ENCODE measurements around the gene FKBP1B.
"Not testable (repeated sequence)": the region's sequence is repeated elsewhere in the genome, so short reads cannot be mapped to it uniquely, and the experiment has no call there.

FKBP1B gene

DNA sequence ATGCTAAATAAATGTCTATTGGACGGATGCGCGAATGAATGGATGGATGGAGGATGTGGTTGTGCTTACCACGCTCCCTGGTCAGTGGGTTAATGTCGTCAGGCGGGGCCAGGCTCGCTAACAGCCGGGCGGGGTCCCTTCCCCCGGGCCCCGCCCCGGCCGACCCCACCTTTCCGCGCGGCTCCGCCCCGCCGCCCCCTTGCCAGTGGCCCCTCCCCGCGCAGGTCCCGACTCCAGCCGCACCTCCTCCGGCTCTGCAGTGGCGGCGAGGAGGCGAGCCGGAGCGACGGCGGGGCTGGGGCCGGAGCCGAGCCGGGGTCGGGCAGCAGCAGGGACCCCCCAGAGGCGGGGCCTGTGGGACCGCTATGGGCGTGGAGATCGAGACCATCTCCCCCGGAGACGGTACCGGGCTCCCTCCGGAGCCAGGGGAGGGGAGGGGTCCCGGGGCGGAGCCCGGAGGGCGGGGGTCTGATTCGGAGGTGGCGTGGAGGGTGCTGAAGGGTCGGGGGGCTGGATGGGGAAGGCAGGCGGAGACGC, at the start of gene FKBP1B:
Gene FKBP1B, plus strand, starts transcription at position 257 of the 537 bp plus-strand sequence. Its CDS starts 109 bp downstream, at position 366.
- no peak for DNase-seq (ENCODE audit: low read depth)

GRCh38 chr2:24007693-24008092, 41.8 kb upstream of the FKBP1B start:
- no peak for DNase-seq (ENCODE audit: low read depth)

DNA sequence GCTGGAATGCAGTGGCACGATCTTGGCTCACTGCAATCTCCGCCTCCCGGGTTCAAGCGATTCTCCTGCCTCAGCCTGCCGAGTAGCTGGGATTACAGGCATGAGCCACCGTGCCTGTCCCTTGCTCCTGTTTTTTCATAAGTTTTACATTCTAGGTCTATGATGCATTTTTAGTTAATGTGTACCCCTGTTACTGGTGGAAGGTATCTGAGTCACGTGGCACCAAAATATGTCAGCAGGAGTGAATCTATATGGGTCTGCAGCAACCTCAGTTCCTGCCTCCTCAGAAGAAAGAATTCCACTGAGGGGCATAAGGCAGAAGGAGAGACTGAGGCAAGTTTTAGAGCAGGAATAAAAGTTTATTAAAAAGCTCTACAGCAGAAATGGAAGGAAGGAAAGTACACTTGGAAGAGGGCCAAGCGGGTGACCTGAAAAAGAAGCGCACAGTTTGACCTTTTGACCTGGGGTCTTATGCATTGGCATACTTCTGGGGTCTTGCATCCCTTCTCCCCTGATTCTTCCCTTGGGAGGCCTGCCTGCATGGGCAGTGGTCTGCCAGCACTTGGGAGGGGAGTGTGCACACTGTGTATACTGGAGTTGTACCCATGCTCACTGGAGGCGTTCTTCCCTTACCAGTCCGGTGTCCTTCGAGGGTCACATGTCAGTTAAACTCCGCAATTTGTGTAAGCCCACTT, 40.7 kb upstream of the FKBP1B start:
- DNase-seq (ENCODE audit: low read depth), result no peak

GRCh38 chr2:24009367-24009679, 40.2 kb upstream of the FKBP1B start:
- DNase-seq (ENCODE audit: low read depth), result no peak

GRCh38 chr2:24009680-24010476, 39.7 kb upstream of the FKBP1B start, which contains the start of gene MFSD2B:
MFSD2B (plus strand) TSS chr2:24010085; CDS start chr2:24010097, 12 bp downstream.
- DNase-seq (ENCODE audit: low read depth), result peak; percentile 33

DNA sequence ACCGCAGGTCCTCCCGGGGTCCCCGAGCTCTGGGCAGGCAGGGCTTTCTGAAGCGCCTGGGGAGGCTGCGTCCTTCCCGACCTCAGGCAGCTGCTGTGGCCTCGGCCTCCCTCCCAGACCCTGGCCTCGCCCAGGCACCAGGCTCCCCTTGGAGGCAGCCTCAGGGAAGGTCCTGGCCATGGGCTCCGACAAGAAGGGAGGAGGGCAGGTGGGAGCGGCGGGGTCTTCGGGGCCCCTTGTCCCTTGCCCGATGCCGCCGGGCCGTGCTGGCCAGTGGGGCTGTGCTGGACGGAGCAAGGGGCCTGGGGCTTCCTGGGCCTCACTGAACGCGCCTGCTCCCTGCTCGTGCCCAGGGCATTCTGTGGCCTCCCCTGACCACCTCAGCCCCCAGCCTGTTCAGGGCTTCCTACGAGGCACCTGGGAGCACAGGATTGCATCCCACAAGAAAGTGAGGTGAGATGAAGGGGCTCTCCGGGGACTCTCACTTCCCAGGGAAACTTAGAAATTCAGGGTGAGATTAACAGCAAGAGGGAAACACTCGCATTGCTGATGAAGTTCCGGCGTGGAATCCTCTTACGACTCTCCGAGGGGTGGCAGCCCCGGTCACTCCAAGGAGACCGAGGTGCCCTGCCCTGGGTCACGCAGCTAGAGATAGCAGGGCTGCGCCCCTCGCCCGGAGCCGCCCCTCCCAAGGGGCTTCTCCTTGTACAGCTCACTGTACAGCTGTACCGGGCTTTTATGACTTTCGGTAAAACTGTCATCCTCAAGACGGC, 38.9 kb upstream of the FKBP1B start:
- peak; percentile 54 for DNase-seq (ENCODE audit: low read depth)

GRCh38 chr2:24011250-24012104, 38.1 kb upstream of the FKBP1B start:
- DNase-seq (ENCODE audit: low read depth), result peak; percentile 93

DNA sequence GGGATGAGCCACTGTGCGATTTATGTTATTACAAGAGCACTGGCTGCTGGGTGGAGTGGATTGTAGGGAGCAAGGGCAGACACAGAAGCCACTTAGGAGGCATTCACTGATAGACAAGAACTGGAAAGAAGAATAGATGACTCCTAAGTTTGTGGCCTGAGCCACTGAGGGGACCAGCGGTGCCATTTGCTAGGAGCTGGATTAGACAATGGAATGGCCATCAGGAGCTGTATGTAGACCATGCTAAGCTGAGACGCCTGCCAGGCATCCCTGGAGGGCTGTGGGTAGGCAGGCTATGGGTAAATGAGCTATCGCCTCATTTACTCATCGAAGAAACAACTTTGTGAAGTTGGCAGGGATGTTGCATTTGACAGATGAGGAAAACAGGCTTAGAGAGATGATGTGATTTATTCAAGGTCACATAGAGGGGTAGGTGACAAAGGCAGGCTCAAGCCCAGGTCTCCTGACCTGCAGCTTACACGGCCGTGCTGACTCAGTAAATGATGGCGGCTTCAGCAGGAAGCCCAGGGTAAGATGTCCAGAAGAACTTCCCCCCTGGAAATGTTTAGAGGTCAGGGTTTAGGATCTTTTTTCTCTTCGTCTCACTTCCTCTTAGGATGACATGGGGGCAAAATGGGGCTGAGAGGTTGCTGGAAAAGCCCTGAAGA, 36.9 kb upstream of the FKBP1B start:
- DNase-seq (ENCODE audit: low read depth), result peak; percentile 32

DNA sequence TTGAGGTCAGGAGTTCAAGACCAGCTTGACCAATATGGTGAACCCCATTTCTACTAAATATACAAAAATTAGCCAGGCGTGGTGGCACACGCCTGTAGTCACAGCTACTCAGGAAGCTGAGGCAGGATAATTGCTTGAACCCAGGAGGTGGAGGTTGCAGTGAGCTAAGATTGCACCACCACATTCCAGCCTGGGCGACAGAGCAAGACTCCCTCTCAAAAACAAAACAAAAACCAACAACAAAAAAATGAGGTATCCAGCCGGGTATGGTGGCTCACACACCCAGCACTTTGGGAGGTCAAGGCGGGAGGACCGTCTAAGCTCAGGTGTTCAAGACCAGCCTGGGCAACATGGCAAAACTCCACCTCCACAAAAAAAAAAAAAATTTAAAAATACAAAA, 34.6 kb upstream of the FKBP1B start:
- DNase-seq (ENCODE audit: low read depth), result not testable (repeated sequence)

GRCh38 chr2:24015562-24016375, 33.8 kb upstream of the FKBP1B start:
- no peak for DNase-seq (ENCODE audit: low read depth)

DNA sequence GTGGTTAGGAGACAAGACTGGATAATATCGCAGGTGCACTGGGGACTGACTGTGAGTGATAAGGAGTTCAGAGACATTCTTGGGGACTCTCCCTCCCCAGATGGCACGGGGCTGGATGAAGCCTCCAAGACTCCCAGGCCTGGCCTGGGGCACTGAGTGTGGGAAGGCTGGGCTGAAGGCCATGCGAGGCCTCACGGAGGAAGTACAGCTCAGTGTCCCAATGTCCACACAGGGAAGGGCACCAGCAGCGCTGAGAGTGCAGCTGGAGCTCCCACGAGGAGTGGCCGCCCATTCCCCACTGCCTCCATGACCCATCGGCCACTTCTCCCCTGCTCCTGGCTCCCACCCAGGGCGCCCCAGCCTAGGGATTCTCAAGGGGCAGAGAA, 33.2 kb upstream of the FKBP1B start:
- no peak for DNase-seq (ENCODE audit: low read depth)

- no peak for DNase-seq (ENCODE audit: low read depth)
These were observed 32.5 kb upstream of the FKBP1B start for GRCh38 chr2:24016853-24017703.

DNA sequence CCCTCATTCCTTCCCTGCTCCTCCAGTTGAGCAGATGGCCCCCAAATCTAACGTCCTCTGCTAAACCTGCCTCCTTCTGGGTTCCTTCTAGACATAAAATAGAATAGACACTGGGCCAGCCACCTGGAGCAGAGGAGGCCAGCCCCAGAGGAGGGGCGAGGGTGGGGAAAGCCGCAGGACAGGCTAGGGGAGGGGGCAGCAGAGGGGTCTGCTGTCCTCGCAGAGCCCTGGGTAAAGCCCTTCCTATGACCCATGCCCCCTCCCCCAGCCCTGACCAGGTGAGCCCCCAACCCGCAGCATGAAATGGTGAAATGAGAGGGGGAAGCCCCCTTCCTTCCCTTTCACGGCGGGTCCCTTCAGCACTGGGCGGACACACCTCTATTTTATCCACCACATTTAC, 31.8 kb upstream of the FKBP1B start:
- no peak for DNase-seq (ENCODE audit: low read depth)

DNA sequence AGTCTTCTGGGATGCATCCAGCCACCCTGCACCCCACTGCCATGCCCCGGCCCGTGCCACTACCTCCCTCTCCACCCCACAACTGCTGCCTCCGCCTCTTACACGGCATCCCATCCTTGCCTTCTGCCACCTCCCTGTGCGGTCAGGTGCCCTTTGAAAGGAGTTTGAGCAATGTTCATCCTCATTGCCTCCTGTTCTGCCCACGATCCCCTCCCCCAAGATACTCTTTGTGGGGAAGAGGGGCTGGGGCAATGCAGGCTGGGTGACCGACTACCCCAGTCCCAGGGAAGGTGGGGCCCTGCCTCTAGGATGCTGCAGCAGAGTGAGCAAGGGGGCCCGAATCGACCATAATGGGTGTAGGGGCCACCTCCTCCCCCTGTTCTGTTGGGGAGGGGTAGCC, 31.3 kb upstream of the FKBP1B start:
- no peak for DNase-seq (ENCODE audit: low read depth)

DNA sequence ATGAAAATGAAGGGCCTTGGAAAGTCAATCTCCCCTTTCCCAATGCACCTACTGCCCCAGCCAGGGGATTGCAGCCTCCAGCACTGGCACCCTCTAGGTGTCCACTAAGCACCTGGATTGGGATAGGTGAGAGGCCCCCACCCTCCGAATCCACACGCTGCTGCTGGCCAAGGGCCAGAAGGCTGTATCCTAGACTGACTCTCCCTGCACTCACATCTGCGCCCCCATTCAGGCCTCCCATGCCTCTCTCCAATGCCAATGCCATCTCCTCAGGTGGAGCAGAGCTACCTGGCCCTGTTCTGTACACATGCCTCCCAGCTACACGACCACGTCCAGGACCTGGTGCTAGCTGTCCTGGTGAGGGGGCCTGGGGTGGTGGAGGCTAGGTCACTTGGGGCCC, 29.8 kb upstream of the FKBP1B start:
- DNase-seq (ENCODE audit: low read depth), result no peak

- DNase-seq (ENCODE audit: low read depth), result no peak
These were observed 29.3 kb upstream of the FKBP1B start for GRCh38 chr2:24020244-24020643.

DNA sequence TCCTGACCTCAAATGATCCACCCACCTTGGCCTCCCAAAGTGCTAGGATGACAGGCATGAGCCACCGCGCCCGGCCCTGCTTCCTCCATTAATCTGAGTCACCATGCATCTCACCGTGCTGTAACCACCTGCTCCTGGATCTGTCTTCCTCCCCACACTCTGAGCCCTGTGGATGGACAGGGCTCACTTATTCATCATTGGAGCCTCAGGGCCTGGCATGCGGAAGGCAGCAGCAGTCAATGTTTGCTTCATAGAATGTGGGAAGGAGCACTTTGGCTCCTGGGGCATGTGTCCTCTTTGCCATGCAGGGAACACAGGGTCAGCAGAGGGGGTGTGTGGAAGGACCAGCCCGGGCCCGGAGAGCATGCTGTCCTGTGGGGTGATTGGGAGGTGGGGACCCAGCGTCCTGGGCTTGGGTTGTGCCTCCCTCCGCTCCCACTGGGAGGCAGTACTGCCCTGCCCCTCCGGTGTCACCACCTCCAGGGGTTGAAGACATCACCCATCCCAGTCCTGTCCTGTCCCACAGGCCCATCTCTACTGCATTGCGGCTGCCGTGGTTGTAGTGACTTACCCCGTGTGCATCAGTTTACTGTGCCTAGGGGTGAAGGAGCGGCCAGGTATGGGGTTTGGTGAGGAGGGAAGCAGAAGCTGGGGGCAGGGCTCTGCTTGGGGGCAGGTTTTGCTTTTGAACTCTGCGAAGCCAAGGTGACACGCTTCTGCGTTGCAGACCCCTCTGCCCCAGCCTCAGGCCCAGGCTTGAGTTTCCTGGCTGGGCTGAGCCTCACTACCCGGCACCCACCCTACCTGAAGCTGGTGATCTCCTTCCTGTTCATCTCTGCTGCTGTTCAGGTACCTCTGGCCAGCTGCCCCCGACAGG, 28.2 kb upstream of the FKBP1B start:
- DNase-seq (ENCODE audit: low read depth), result no peak

DNA sequence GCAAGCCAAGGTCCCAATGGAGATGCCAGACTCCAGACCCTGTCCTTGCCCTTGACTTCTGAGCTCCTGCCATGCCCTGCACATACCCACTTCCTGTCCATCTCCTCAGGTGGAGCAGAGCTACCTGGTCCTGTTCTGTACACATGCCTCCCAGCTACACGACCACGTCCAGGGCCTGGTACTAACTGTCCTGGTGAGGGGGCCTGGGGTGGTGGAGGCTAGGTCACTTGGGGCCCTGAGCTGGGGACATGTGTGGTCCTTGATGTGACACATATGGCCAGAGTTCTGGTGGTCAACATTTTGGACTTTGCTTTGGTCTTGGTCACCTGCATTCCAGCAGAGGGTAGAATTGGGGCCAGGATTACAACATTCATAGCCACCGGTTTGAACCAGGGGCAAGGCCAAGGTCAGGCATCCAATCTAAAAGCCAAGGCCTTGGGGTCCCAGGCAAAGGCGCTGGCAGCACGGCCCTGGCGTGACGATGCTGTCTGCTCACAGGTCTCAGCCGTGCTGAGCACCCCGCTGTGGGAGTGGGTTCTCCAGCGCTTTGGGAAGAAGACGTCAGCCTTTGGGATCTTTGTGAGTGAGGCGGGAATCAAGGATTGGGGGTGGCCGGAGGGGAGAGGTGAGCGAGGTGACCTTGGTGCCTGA, 27.1 kb upstream of the FKBP1B start:
- no peak for DNase-seq (ENCODE audit: low read depth)
